T-helper 1 cell treated with Interleukin-12 subunit alpha and Interleukin-12 subunit beta and Interleukin-4 antibody, amounts not matched to agents 30 ng/mL and 1 ng/mL, for 36 hours (primary cell): ENCODE measurements around the gene IGF2BP1. TPM values are rescaled to one million over a fixed set of nuclear protein-coding genes. Genes with fewer than 3 reads are reported as not detected.
"Not testable (repeated sequence)": the region's sequence is repeated elsewhere in the genome, so short reads cannot be mapped to it uniquely, and the experiment has no call there.

Experiments used
- intact Hi-C: fragments of 100-400 bp; cut with micrococcal nuclease; formaldehyde crosslinking; loops from one replicate; pipeline ENCODE4 v1.15.1; 2024
- total RNA-seq: library from RNA; stranded (reverse); gene quantifications from 2 replicates; pipeline ENCODE4 v1.2.3, GENCODE V29; 2022

Gene IGF2BP1
- total RNA-seq, 1 donor from 2014 or later, result 0.10 TPM

- intact Hi-C loops, result loop anchor here (5.0 kb wide), 2 partner anchors 273 to 972 kb away; partner anchors contain the start of genes DLX4, PRAC1 and PRAC2
Measured at GRCh38 chr17:48995304-48995973, 1.7 kb upstream of the IGF2BP1 start.

GRCh38 chr17:48995974-48996721 is 1.0 kb upstream of the IGF2BP1 start:
- intact Hi-C loops, result loop anchor here (5.0 kb wide), 2 partner anchors 274 to 971 kb away; partner anchors contain the start of genes DLX4, PRAC1 and PRAC2

GRCh38 chr17:48996722-48997102 is 473 bp upstream of the IGF2BP1 start:
- intact Hi-C loops, result loop anchor here (5.0 kb wide), 2 partner anchors 274 to 971 kb away; partner anchors contain the start of genes DLX4, PRAC1 and PRAC2

- intact Hi-C loops, result loop anchor here (5.0 kb wide), 2 partner anchors 276 to 969 kb away; partner anchors contain the start of genes DLX4, PRAC1 and PRAC2
Measured at GRCh38 chr17:48997827-48998586, 822 bp downstream of the IGF2BP1 start.

- intact Hi-C loops, result loop anchor here (5.0 kb wide), 2 partner anchors 277 to 968 kb away; partner anchors contain the start of genes DLX4, PRAC1 and PRAC2
Measured at GRCh38 chr17:48998587-48999440, 1.6 kb downstream of the IGF2BP1 start.

- intact Hi-C loops, result no loop called here
Measured at GRCh38 chr17:49000943-49001342, 3.8 kb downstream of the IGF2BP1 start.

- intact Hi-C loops, result no loop called here
Measured at GRCh38 chr17:49001671-49002070, 4.5 kb downstream of the IGF2BP1 start.

GRCh38 chr17:49002331-49002730 is 5.1 kb downstream of the IGF2BP1 start:
- intact Hi-C loops, result no loop called here

GRCh38 chr17:49002766-49003165 is 5.6 kb downstream of the IGF2BP1 start:
- intact Hi-C loops, result no loop called here

GRCh38 chr17:49003557-49004511 is 6.6 kb downstream of the IGF2BP1 start:
- intact Hi-C loops, result no loop called here

GRCh38 chr17:49005140-49005539 is 8.0 kb downstream of the IGF2BP1 start:
- intact Hi-C loops, result no loop called here

- intact Hi-C loops, result not testable (repeated sequence)
Measured at GRCh38 chr17:49008908-49009307, 11.7 kb downstream of the IGF2BP1 start.

GRCh38 chr17:49012769-49013255 is 15.6 kb downstream of the IGF2BP1 start:
- intact Hi-C loops, result no loop called here

- intact Hi-C loops, result no loop called here
Measured at GRCh38 chr17:49013311-49014213, 16.4 kb downstream of the IGF2BP1 start.

- intact Hi-C loops, result no loop called here
Measured at GRCh38 chr17:49015179-49015923, 18.2 kb downstream of the IGF2BP1 start.

- intact Hi-C loops, result no loop called here
Measured at GRCh38 chr17:49015924-49016774, 19.0 kb downstream of the IGF2BP1 start.
